GM19438 (cell line): ENCODE results near the gene PLN.

ENCODE experiments used
- ATAC-seq: cut with Tn5 transposase; IDR thresholded peaks from one replicate; pipeline ENCODE4 v1.9.1; 2021; ENCODE audit warnings: low read depth; ENCODE audit not compliant: unreplicated experiment

The PLN gene

DNA sequence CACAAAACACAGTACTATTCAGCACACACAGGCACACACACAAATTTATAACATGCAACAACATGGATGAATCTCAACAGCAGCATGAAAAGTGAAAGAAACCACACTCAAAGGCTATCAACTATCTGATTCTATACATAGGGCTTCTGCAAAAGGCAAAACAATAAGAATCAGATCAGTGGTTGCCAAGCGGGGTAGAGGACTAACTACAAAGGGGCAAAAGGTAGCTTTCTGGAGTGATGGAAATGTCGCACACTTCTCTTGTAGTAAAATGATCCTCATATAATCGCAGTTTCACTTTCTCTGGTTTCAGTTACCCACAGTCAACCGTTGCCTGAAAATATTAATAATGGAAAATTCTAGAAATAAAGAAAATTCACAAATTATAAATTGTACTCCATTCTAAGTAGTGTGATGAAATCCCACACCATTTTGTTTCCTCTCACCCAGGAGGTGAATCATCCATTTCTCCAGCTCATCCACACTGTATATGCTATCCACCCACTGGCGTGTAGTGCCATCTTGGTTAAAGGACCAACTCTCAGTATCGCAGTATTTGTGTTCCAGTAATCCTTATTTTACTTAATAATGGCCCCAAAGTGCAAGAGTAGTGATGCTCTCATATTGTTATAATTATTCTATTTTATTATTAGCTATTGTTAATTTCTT, 12.8 kb upstream of the PLN start:
- no peak for ATAC-seq

DNA sequence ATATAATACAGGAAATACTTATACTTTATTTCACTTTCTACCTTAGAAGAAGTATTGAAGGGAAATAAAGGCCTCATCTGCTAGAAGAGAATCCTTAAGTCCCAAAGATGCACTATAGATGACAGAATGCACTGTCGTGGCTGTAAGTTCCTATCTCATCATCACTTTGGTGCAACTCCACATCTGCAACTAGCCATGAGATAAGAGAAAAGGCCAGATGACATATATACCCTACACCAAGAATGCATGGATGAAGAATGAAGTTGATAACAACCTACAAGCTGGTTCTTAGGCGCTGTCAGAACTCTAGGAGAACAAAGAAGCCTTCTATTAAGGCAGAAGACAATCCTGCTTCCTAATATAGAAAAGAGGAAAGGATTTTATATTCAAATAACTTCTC, 11.6 kb upstream of the PLN start:
- no peak for ATAC-seq

DNA sequence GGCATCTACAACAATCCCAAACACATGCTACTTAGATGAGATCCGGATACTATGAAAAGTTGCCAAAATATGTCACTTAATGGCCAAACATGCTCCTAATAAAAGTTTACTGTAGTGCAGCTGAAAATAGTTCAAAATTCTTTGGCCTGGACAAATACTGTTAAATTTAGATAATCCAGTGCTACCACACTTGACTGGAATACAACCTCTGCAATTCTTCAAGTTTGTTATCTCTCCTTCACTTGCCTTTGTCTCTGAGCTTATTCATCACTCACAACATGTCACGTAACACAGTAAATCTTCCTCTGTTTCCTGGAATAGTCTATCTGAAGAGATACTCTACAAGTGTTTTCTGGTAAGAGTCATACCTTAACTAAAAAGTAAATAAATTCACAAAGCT, 10.5 kb upstream of the PLN start:
- ATAC-seq: no peak

DNA sequence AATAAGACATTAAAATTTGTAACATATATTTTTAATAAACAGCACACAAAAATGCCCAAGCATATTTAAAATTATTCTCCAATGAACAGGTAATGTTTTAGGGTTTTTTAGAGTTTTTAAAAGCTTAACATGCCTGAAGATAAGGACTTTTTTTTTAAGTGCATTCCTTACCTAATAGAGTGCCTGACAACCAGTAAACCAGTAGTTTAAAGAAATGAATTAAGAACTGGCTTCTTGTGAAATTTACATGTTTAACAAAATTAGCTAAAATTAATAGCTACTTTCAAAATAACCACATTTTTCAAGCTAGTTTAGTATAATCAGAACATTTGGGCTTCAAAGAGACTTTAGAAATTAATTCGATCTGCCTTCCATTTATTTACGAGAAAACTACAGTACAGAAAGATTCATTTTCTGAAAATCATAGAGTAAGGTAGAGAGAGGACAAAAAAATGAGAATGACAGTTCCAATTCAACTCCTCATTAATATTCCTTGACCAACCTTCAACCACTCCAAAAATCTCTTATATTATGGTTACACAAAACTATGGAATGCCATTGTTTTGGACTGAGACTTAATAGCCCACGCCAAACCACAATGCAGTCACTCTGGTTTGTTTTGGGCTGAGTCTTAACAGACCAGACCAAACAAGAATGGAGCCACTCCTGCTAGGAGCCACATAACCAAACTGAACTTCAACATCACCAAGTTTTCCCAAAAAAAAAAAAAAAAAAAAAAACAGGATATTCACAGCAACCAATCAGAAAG, 5.7 kb upstream of the PLN start:
- ATAC-seq: no peak

DNA sequence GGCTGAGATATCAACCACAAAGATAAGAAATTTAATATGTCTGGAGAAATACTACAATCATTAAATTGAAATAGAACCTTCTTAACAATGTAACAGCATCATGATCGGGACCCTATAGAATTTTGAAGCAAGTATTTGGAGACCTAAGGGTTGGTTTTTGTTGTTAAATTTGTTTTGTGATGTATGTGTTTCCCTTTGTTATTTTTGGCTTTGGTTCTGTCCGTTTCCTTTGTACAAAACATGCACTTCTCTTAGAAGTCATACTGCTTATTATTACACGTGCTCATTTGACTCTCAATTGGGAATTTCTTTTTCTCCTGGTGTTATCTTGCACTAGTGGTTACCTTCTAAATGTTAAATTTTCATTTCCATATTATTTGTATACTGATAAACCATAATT, 4.0 kb upstream of the PLN start:
- no peak for ATAC-seq

DNA sequence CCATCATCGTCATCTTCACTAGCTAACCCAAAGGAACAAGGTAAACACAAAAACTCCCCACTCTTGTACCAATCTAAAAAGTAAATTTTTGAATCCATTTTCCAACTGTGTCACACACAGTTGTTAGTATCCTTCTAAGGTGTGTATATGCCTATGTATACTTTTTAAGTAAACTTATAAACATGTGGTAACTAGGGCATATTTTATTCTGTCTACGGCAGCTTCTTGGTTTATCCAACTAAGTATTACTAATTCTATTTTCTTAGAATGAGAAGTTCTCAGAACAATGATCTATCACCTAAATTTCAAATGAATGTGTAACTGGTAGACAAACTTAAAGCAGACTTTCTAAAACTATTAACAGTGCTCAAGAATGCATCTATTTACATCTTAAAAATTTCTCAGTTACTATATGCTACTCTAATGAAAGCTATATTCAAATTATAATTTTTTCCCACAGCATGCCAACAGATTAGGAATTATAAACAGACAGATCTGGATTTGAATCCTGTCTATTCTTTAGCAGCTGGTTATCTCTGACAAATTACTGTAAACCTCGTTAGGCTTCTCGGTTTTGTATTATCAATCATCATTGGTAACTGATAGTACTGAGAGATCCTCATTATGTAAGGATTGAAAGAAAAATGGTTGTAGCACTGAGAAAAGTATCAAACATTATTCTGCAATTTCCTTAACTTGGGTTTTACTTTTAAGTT, 1.8 kb upstream of the PLN start:
- no peak for ATAC-seq

DNA sequence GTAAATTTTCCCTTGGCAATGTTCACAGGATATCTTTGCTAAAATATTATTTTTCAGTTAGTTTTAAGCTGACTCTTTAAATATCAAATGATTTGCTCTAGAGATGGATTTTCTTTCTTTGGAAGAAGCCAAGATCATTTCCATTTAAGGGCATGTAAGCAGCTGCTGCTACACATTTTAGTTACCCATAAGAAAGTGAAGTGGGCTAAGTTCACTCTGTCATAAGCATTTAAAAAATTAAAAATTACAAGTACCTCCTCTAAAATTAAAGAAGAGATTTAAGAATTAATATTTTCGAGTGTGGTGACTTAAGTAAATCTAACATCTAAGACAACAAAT, 1.2 kb upstream of the PLN start:
- ATAC-seq: no peak

DNA sequence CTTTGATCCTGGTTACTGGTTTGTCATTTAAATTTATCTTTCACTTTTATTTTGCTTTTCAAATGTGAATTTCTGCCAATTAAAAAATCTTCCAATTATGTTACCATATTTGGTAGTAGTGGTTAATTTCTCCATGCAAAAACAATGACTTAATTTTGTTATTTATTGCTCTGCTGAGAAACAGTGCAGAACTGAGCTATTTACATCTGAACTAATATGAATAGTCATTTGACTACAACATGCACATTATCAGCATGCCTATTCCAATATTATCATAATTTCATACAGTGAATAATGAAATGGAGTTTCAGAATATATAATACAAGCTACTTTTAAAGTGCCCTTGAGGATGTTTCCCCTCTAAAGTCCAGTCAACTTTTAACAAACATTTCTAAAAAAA, 517 bp downstream of the PLN start:
- no peak for ATAC-seq

DNA sequence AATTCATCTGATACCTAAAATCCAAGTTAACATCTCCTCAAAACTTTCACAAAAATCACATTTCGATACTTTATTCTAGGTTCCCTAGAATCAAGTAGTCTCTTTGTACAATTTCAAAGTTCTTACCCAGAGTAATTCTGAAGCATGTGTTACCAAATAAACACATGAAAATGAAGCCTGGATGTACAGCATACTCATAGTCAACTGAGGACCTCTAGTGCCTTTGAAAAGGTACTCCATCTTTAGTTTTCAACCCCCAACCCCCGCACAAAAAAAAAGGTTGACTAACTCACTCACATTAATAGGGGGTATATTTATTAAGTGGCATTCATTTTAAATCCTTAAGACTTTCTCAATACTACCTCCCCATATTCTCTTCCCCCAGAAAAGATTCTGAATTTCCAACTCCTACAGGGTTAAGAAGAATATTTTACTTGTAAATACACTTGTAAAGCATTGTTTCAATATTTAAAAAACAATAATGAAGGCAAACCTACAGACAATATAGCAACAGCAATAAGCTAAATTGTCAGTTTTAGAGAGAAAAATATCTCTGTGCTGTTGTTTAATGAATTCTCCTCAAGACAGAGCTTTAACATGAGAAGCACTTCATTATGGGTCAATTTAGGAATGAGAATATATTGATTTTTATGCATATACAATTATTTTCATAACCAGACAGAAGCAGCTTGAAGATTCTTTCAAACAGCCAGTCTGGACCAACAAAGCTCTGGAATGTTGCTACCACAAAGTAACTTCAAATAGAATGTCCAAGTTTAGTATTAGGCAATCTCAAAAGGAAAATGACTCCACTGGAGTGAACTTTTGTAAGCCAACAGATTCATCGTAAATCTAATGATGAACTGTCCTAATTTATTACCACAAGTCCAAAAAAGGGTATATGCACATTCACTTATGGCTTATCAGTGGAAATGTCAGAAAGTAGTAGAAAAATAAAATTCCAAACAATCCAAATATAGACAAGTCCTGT, 3.3 kb downstream of the PLN start:
- ATAC-seq: peak; percentile 84

DNA sequence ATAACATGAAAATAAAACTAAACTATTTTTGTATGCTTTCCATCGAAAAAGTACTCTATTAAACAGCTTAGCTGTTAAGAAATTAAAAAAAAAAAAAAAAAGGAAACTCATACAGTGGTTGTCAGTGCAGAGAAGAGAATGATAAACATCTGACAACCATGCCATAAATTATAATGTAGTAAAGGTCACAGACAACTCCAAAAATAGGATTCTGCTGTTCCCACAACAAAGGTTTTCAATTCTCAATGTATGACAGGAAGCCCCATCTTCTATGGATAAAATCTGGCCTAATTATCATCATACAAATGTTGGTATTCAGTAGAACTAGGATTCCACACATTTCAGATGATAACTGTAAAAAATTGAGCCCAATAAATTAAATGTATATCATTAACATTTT, 5.0 kb downstream of the PLN start:
- no peak for ATAC-seq

DNA sequence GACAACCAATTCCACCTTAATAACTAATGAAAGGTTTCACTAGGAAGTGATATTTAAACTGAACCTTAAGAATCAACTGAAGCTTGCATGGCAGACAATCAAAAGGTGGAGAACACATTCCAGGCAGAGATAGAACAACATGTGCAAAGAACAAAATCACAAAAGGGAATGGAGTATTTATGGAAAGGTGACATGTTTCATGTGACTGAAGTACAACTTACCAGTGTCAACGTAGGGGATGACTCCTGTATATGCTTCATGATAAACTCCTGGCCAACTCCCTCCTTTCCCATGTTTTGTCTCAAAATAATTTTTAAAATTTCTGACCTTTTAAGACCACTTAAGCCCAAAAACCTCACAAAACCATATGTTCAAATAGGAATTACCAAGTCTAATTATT, 6.6 kb downstream of the PLN start:
- no peak for ATAC-seq

DNA sequence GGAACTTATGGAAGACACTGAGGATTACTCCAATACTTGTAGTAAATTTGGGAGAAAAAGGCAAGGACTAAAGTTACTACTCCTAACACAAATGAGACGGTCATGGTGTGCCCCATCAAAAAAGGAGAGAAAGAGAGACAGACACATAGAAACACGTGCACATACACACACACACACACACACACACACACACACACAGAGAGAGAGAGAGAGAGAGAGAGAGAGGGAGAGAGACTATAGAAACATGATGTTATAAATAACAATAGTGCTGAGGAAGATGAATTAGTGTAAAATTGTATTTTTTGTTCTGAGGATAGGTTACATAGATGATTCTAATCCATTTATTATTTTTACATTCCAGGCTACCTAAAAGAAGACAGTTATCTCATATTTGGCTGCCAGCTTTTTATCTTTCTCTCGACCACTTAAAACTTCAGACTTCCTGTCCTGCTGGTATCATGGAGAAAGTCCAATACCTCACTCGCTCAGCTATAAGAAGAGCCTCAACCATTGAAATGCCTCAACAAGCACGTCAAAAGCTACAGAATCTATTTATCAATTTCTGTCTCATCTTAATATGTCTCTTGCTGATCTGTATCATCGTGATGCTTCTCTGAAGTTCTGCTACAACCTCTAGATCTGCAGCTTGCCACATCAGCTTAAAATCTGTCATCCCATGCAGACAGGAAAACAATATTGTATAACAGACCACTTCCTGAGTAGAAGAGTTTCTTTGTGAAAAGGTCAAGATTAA, 10.5 kb downstream of the PLN start:
- peak; percentile 67 for ATAC-seq

DNA sequence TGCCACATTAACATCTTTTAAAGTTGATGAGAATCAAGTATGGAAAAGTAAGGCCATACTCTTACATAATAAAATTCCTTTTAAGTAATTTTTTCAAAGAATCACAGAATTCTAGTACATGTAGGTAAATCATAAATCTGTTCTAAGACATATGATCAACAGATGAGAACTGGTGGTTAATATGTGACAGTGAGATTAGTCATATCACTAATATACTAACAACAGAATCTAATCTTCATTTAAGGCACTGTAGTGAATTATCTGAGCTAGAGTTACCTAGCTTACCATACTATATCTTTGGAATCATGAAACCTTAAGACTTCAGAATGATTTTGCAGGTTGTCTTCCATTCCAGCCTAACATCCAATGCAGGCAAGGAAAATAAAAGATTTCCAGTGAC, 11.6 kb downstream of the PLN start:
- ATAC-seq: peak; percentile 48

DNA sequence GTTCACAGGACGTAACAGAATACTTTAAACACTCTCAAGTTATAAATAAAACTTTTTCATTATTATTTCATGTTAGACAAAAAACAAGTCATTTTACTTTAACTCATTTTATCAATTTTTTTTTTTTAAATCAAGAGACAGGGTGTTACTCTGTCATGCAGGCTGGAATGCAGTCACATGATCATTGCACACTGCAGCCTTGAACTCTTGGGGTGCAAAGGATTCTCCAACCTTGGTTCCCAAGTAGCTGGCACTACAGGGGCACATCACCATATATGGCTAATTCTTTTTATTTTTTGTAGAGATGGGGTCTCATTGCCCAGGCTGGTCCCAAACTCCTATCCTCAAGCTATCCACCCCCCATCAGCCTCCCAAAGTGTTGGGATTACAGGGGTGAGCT, 14.2 kb downstream of the PLN start:
- ATAC-seq: no peak

DNA sequence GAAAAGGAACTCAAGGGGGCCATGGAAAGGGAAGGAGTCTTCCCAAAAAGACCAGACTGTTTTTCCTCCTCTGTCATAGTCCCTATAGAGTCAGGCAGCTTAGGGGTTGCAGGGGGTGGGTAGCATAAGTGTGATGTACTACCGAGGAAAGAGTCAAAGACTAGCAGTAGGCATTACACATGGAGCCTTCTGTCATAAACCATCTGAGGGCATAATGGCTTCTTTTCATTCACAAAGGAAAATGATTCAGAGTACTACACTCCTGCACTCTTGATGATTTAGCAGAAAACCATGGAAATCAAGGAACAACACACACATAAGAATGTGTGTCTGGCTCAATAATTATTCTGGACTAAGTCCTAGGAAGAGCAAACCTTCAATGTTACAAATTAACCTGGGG, 14.9 kb downstream of the PLN start:
- no peak for ATAC-seq

DNA sequence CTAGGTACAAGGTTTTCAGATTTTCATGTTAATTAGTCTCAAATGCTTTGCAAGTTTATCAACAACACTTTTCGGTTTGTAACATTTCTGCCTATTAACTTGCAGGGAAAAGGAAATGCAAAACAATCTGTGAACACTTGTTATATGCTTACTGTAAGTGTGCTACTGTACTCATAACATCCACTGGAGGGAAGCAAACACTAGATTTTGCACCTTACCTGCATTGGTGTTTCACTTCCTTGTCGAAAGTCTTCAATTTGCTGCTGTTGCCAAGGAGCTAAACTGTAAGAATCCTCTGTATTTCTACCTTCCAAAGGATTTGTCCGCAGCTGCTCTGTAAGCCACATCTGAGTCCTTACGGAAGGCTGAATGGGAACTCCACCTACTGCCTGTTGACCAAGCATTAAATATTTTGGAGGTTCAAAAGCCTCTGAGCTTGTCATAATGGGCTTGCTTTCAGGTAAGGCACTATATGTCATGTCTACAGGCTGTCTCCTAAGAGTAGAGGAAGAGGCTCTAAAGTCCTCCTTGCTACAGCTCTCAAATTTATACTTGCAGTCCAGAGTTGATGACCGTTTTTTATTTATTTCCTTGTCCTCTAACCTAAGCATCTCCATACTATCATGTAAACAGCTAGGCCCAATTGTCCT, 17.3 kb downstream of the PLN start:
- peak; percentile 99 for ATAC-seq

DNA sequence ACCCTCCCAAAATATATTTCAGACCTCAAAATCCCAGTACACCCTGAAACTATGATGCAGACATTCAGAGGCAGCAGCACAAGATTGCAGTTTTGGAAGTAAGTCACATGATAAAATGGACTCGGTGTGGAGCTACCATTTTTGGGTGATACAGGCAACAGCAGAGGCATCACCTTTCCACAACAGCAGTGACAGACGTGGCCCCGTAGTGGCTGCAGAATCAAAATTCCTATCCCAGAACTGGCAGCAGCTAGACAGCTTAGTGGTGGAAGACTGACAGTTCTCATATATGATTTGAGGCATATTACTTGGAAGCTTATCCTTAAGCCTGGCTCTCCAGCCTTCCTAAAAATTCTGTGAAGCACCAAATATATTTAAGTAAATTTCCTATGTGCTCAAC, 19.9 kb downstream of the PLN start:
- no peak for ATAC-seq

DNA sequence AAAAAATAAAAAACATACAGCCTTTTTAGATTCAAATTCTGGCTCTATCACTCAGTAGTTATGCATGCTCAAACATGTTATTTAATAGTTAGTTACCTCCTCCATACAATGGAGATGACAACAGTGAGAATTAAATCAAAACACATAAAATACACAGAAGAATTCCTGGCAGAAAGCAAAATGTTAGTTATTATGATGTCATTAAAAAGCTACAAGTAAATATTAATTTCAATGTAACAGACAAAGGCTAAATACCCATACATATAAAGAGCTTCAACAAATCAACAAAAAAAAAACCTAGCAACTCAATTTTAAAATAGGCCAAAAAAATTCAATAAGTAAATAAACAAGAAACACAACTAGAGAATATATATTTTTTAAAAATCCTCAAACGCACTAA, 21.4 kb downstream of the PLN start:
- no peak for ATAC-seq

DNA sequence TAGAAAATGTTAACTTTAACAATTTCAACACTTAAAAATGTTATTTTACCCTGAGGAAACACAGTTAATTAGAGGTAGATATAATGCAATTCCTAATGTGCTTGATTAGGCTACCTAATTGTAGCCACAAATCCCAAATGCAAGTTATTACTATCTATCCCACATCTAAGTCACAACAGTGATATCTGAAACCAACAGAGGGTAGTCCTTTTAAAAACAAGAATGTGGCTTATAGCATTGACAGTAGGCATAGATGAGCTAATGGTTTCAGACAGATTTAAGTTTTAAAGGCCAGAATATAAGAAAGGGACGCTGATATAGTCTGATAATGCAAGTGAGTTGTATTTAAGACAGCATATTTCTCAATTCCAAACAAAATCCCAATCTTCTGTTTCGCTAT, 23.0 kb downstream of the PLN start:
- no peak for ATAC-seq
